Measurements from ENCODE around the gene AMBRA1.
A peak's percentile ranks its signal among the peaks of the same experiment; 100 is the strongest.

The AMBRA1 gene

DNA sequence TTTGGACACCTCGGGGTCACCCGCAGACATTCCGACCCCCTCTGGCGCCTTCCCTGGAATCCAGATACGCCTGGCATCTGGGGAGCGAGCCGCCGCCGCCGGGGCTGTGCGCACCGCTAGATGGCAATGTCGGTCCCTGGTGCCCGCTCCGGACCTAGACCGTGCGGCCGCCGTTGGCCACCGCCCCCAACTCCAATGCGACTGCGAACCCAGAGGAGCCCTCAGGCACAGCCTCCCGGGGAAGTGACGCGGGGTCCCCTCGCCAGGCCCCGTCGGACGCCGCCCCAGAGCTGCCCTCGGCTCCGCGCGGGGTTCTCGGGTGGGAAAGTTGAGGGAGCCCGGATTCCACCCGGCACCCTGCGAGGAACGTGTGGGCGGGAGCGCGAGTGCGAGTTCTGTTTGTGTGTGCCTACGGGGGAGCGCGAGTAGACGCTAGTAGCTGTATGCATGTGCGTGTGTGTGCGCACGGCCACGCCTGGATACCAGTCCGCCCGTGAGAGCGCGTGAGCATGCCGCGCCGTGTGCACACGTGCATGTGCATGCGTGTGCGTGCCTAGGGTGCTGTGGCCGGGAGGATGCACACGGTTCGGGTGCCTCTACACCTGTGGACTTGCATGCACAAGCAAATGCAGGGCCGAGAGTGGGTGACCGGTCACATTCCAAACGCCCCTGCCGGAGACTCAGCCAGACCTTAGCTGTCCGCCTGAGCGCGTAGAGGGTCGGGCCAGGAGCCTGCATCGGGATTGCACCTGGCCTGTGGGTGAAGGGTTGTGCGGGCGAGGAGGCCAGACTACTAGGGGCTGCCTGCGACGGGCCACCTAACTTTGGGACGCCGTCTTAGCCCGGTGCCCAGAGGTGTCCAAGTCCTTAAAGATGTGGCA, 204.1 kb downstream of the AMBRA1 start:
- peaks cover 30% of the 10 kb centered on the region for H3K27me3 ChIP-seq (ENCODE audit: insufficient read depth, low read length)
- H3K4me1 ChIP-seq (ENCODE audit: insufficient read depth, low read length) = peaks cover 38% of the 10 kb centered on the region
- H3K9me3 ChIP-seq (ENCODE audit: low read length) = no peaks in the 10 kb centered on the region
- H3K36me3 ChIP-seq (ENCODE audit: insufficient read depth, low read length) = no peaks in the 10 kb centered on the region
- H3K4me3 ChIP-seq (ENCODE audit: low read length) = peak overlapping the region; percentile 44
- H2AFZ ChIP-seq (ENCODE audit: low read depth, low read length) = peak overlapping the region; percentile 15

DNA sequence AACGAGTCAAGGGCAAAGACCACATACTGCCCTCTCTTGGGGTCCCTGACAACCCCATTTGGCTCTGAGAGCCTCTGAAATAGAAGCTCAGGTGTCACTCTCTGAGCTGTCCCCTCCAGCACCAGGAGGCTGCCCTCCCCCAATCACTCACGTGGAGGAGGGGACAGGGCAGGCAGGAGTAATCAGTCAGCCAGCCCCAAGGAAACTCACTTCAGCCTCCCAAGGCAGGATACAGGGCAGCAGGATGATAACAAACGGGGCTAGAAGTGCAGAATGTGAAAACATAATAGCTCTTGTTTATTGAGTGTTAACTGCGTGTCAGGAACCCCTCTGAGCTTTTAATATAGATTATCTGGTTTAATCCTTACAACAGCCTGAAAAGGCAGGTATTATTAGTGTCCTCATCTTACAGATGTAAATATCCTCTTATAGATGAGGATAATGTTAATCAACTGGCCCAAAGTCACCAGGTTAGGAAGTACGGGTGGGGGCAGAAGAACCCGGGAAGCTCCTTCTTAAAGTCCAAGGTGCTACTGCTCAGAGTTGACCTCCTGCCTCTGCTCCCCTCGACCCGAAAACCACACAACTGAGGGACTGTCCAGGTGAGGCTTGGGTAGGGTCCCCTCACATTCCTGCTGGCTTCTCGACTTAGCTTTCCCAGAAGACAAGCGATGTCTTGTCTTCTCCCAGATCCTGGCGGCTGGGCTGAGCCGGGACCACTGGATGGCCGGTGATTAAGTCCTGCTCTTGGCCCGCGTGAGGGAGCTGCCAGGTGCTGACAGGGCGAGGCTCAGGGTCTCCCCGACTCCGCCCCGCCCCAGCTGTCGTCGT, 205.0 kb downstream of the AMBRA1 start:
- Histone ChIP-seq H2AFZ (ENCODE audit: low read depth, low read length) (no peak overlapping the region), H3K4me1 (ENCODE audit: insufficient read depth, low read length) (peaks cover 42% of the 10 kb centered on the region), H3K27me3 (ENCODE audit: insufficient read depth, low read length) (peaks cover 30% of the 10 kb centered on the region), H3K36me3 (ENCODE audit: insufficient read depth, low read length) (peaks cover 6% of the 10 kb centered on the region), H3K4me3 (ENCODE audit: low read length) (no peak overlapping the region), H3K9me3 (ENCODE audit: low read length) (no peaks in the 10 kb centered on the region)

DNA sequence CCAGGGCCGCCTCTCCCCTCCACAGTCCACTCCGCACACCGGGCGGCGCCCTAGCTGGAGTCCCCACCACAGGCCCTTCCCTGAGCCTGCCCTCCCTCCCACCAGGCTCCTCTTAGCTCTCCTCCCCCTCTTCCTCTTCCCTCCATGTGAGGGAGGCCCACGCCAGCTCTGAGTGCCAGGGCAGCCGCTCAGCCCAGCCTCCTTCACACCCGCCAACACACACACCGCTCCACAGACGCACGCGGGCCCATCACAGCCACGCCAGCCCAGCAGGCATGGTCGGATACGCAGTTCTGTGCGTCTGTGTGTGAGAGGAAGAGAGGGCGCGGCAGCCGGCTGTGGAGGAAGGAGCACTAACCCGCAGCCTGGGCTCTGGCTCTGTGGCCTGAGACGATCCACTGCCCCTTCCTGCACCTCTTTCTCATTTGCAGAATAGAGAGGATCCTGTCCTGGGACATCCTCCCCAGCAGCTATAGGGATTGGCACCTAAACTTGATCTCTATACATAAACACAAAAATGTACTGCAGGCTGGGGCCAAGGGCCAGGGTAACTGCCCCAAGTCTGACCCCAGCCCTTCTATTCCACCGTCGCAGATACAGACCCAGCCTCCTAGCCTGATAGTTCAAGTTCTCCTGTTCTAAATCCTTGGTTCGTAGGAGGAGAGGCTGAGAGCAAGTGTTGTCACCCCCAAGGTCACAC, 205.8 kb downstream of the AMBRA1 start:
- H2AFZ ChIP-seq (ENCODE audit: low read depth, low read length) = no peak overlapping the region
- peaks cover 30% of the 10 kb centered on the region for H3K27me3 ChIP-seq (ENCODE audit: insufficient read depth, low read length)
- peaks cover 44% of the 10 kb centered on the region for H3K4me1 ChIP-seq (ENCODE audit: insufficient read depth, low read length)
- no peaks in the 10 kb centered on the region for H3K9me3 ChIP-seq (ENCODE audit: low read length)
- H3K4me3 ChIP-seq (ENCODE audit: low read length) = no peak overlapping the region
- H3K36me3 ChIP-seq (ENCODE audit: insufficient read depth, low read length) = peaks cover 12% of the 10 kb centered on the region

DNA sequence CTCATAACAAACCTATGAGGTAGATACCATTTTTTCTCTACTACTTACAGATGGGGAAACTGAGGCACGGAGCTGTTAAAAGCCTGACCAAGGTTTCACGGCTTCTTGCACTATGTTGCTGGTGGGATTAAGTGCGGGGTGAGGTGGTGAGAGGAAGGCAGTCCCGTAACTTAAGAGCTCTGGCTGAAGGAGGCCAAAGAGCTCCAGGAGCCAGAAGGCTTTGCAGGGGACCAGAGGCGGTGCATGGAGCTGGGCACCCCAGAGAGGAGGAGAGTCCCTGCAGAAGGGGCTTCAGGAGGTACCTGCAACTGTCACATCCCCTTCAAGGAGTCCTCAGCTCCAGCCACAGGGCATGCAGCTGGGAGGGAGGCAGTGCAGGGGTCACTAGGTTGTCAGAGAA, 206.4 kb downstream of the AMBRA1 start:
- H3K4me1 ChIP-seq (ENCODE audit: insufficient read depth, low read length) = peaks cover 47% of the 10 kb centered on the region
- no peaks in the 10 kb centered on the region for H3K9me3 ChIP-seq (ENCODE audit: low read length)
- peaks cover 17% of the 10 kb centered on the region for H3K36me3 ChIP-seq (ENCODE audit: insufficient read depth, low read length)
- peaks cover 30% of the 10 kb centered on the region for H3K27me3 ChIP-seq (ENCODE audit: insufficient read depth, low read length)
- H2AFZ ChIP-seq (ENCODE audit: low read depth, low read length) = no peak overlapping the region
- no peak overlapping the region for H3K4me3 ChIP-seq (ENCODE audit: low read length)

DNA sequence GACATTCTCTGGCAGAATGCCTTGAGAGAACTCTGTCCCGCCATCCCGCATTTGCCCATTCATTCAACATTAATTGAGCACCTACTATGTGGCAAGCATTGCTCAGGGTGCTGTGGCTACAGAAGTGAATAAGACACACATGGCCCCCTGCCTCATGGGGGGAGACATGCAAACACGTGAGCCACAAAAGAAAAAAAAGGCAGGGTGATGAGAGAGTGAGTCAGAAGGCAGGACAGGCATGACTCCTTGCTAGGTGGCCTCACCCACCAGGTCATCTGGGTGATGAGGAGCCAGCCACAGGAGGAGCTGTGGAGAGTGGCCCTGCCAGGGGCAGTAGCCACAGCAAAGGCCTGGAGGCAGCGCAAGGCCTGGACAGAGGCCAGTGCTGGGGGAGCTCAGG, 207.1 kb downstream of the AMBRA1 start:
- peaks cover 30% of the 10 kb centered on the region for H3K27me3 ChIP-seq (ENCODE audit: insufficient read depth, low read length)
- peaks cover 48% of the 10 kb centered on the region for H3K4me1 ChIP-seq (ENCODE audit: insufficient read depth, low read length)
- no peak overlapping the region for H2AFZ ChIP-seq (ENCODE audit: low read depth, low read length)
- peaks cover 17% of the 10 kb centered on the region for H3K36me3 ChIP-seq (ENCODE audit: insufficient read depth, low read length)
- H3K4me3 ChIP-seq (ENCODE audit: low read length) = no peak overlapping the region
- no peaks in the 10 kb centered on the region for H3K9me3 ChIP-seq (ENCODE audit: low read length)

- Histone ChIP-seq H3K4me3 (ENCODE audit: low read length) (no peak overlapping the region), H3K9me3 (ENCODE audit: low read length) (no peaks in the 10 kb centered on the region), H3K4me1 (ENCODE audit: insufficient read depth, low read length) (peaks cover 48% of the 10 kb centered on the region), H3K36me3 (ENCODE audit: insufficient read depth, low read length) (peaks cover 17% of the 10 kb centered on the region), H3K27me3 (ENCODE audit: insufficient read depth, low read length) (peaks cover 30% of the 10 kb centered on the region), H2AFZ (ENCODE audit: low read depth, low read length) (no peak overlapping the region)
Observed at GRCh38 chr11:46386005-46386578, 207.7 kb downstream of the AMBRA1 start.

DNA sequence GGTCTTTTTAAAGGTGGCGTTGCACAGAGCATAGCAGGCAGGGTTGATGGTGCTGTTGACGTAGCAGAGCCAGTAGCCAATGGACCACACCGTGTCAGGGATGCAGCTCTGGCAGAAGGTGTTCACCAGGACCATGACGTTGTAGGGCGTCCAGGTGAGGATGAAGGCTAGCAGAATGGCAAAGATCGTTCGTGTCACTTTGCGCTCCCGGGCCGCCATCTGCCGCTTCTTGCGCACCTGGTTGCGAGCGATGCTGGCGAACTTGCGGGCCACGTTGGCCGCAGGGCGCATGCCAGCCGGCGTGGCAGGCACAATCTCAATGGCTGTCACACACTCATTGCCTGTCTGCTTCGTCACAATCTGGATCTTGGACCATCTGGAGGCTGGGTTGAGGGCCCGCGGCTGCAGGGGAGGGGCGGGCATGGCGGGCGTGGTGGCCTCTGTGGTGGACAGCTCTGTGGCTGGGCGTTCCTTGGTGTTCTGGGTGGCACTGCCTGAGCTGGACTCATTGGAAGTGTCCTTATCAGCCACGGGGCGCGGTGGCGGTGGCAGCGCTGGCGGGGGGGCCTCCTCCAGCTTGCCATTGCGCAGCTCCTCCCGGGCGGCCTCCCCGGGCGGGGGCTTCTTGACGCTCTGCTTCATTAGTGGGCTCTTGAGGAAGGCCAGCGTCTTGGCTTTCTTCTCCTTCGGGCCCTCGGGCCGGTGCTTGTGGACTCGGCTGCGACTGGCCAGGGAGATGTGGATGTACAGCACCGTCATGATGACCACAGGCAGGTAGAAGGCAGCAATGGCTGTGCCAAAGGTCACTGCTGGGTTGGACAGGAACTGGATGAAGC, 208.4 kb downstream of the AMBRA1 start:
- H2AFZ ChIP-seq (ENCODE audit: low read depth, low read length) = no peak overlapping the region
- H3K4me3 ChIP-seq (ENCODE audit: low read length) = no peak overlapping the region
- peaks cover 26% of the 10 kb centered on the region for H3K27me3 ChIP-seq (ENCODE audit: insufficient read depth, low read length)
- no peaks in the 10 kb centered on the region for H3K9me3 ChIP-seq (ENCODE audit: low read length)
- peaks cover 55% of the 10 kb centered on the region for H3K4me1 ChIP-seq (ENCODE audit: insufficient read depth, low read length)
- H3K36me3 ChIP-seq (ENCODE audit: insufficient read depth, low read length) = peaks cover 17% of the 10 kb centered on the region

DNA sequence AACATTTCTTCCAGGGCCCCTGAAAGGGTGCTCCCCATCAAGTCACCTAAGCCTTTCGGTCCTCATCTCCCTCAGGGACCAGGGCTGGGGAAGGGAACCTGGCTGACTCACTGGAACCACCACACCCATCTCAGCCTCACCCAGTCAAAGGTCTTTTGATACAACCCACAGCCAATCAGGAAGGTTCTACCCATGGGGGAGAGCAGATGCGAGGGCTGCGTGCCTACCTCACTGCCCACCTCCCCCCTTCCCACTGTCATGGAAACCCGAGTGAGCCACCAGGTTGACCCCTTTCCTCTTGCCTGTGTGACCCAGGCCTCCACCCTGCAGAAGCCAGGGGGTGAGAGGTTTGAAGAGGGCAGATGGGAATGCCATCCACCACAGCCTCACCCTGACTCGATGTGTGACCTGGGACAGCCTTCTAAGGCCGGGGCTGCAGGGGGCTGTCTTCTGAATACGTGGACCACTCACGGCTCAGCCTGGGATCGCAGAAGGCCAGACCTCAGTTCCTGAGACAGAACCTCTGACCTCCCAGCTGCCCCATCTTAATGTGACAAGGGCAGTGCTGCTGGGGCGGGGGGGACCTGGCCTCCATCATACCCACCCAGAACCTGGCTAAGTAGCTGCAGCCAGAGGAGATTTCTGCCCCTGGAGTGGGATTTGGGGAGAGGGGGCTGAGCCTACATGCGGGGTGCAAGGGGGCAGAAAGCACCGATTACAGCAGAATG, 209.7 kb downstream of the AMBRA1 start:
- H3K4me1 ChIP-seq (ENCODE audit: insufficient read depth, low read length) = peaks cover 52% of the 10 kb centered on the region
- no peak overlapping the region for H2AFZ ChIP-seq (ENCODE audit: low read depth, low read length)
- H3K9me3 ChIP-seq (ENCODE audit: low read length) = no peaks in the 10 kb centered on the region
- no peak overlapping the region for H3K4me3 ChIP-seq (ENCODE audit: low read length)
- peaks cover 16% of the 10 kb centered on the region for H3K27me3 ChIP-seq (ENCODE audit: insufficient read depth, low read length)
- peaks cover 17% of the 10 kb centered on the region for H3K36me3 ChIP-seq (ENCODE audit: insufficient read depth, low read length)

DNA sequence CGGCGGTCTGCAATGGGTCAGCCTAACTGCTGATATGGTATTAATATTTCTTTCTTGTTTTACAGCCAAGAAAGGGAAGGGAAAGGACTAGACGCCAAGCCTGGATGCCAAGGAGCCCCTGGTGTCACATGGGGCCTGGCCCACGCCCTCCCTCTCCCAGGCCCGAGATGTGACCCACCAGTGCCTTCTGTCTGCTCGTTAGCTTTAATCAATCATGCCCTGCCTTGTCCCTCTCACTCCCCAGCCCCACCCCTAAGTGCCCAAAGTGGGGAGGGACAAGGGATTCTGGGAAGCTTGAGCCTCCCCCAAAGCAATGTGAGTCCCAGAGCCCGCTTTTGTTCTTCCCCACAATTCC, 210.4 kb downstream of the AMBRA1 start:
- peaks cover 49% of the 10 kb centered on the region for H3K4me1 ChIP-seq (ENCODE audit: insufficient read depth, low read length)
- no peaks in the 10 kb centered on the region for H3K9me3 ChIP-seq (ENCODE audit: low read length)
- H3K27me3 ChIP-seq (ENCODE audit: insufficient read depth, low read length) = peaks cover 10% of the 10 kb centered on the region
- H3K4me3 ChIP-seq (ENCODE audit: low read length) = peak overlapping the region; percentile 57
- H3K36me3 ChIP-seq (ENCODE audit: insufficient read depth, low read length) = peaks cover 17% of the 10 kb centered on the region
- no peak overlapping the region for H2AFZ ChIP-seq (ENCODE audit: low read depth, low read length)

- peaks cover 5% of the 10 kb centered on the region for H3K27me3 ChIP-seq (ENCODE audit: insufficient read depth, low read length)
- H3K4me1 ChIP-seq (ENCODE audit: insufficient read depth, low read length) = peaks cover 44% of the 10 kb centered on the region
- H3K36me3 ChIP-seq (ENCODE audit: insufficient read depth, low read length) = peaks cover 17% of the 10 kb centered on the region
- H3K9me3 ChIP-seq (ENCODE audit: low read length) = no peaks in the 10 kb centered on the region
- peak overlapping the region; percentile 57 for H3K4me3 ChIP-seq (ENCODE audit: low read length)
- H2AFZ ChIP-seq (ENCODE audit: low read depth, low read length) = no peak overlapping the region
Observed at GRCh38 chr11:46382646-46383403, 211.0 kb downstream of the AMBRA1 start.
